Caco-2 (cell line): ENCODE data around the gene CC2D1A. TPM values are rescaled to one million over a fixed set of nuclear protein-coding genes. Genes with fewer than 3 reads are reported as not detected.

Experiments used
- BruUV-seq: library from RNA; stranded (reverse); fragments of 400-500 nt; replicated peaks from 2 replicates; lab custom pipeline; 2021; lab: Mats Ljungman, UMichigan
- CTCF ChIA-PET: fragments of 300-600 bp; sonication (Branson Sonifier 250); formaldehyde crosslinking; loops from one replicate; lab custom pipeline; 2022; ENCODE audit warnings: antibody characterized with exemption; lab: Charles Lee
- POLR2A ChIA-PET: fragments of 300-600 bp; sonication (Branson Sonifier 250); formaldehyde crosslinking; loops from one replicate; lab custom pipeline; 2022; ENCODE audit warnings: antibody characterized with exemption; lab: Charles Lee
- DNase-seq, 2 experiments: peaks; one replicate each; pipeline versions ENCODE4 v3.0.0 to v3.0.0-alpha.2; 2020 to 2022
- H3K27me3 ChIP-seq: replicated peaks from 2 replicates; pipeline ENCODE4 v1.6.0; 2011; ENCODE audit warnings: low read length; ENCODE audit not compliant: control insufficient read depth, insufficient read depth
- H3K36me3 ChIP-seq: 2 replicates; pipeline ENCODE4 v1.5.1; 2011; ENCODE audit warnings: low read length; ENCODE audit not compliant: control insufficient read depth, insufficient read depth
- H3K4me1 ChIP-seq: fragments of 250-450 bp; sonication (Bioruptor Pico); 2 replicates; pipeline ENCODE4 v1.5.1; 2020; ENCODE audit warnings: mild to moderate bottlenecking
- H3K4me3 ChIP-seq: 2 replicates; pipeline ENCODE4 v1.5.1; 2011; ENCODE audit warnings: low read depth, mild to moderate bottlenecking, control low read depth, low read length
- H3K9me3 ChIP-seq: fragments of 250-450 bp; sonication (Bioruptor Pico); 2 replicates; pipeline ENCODE4 v1.5.1; 2020; ENCODE audit warnings: mild to moderate bottlenecking, moderate library complexity
- H3K27ac Mint-ChIP-seq: one replicate; pipeline ENCODE4 v1.8.0; 2022; ENCODE audit warnings: mixed read lengths; ENCODE audit not compliant: unreplicated experiment
- H3K27me3 Mint-ChIP-seq: one replicate; pipeline ENCODE4 v1.8.0; 2022; ENCODE audit warnings: mixed read lengths; ENCODE audit not compliant: insufficient read depth, unreplicated experiment
- H3K36me3 Mint-ChIP-seq: one replicate; pipeline ENCODE4 v1.8.0; 2022; ENCODE audit warnings: mild to moderate bottlenecking, mixed read lengths; ENCODE audit not compliant: insufficient read depth, unreplicated experiment
- H3K4me1 Mint-ChIP-seq: one replicate; pipeline ENCODE4 v1.8.0; 2022; ENCODE audit warnings: low read depth, mixed read lengths; ENCODE audit not compliant: unreplicated experiment
- H3K4me3 Mint-ChIP-seq: one replicate; pipeline ENCODE4 v1.8.0; 2022; ENCODE audit warnings: mild to moderate bottlenecking, moderate library complexity, mixed read lengths; ENCODE audit not compliant: unreplicated experiment
- H3K9me3 Mint-ChIP-seq: one replicate; pipeline ENCODE4 v1.8.0; 2022; ENCODE audit warnings: mixed read lengths; ENCODE audit not compliant: unreplicated experiment
- CTCF ChIP-seq, 2 experiments: fragments of 200-600 bp in 1 of 2; IDR thresholded peaks; 1 replicate in 1 of 2; 2 replicates in 1 of 2; pipeline versions ENCODE4 v1.5.1 to v1.8.0; 2011 to 2022; ENCODE audit warnings: antibody characterized with exemption in 1 of 2, control low read depth in 1 of 2, inconsistent platforms in 1 of 2, low read depth in 1 of 2, low read length in 1 of 2, mild to moderate bottlenecking in 1 of 2, moderate library complexity in 1 of 2; ENCODE audit not compliant: insufficient read depth in 1 of 2, severe bottlenecking in 1 of 2, unreplicated experiment in 1 of 2
- intact Hi-C: fragments of 100-400 bp; cut with micrococcal nuclease; formaldehyde crosslinking; loops from one replicate; pipeline ENCODE4 v1.10.0; 2022; ENCODE audit not compliant: unreplicated experiment
- total RNA-seq: library from RNA; stranded (reverse); gene quantifications from 2 replicates; pipeline ENCODE4 v1.2.3, GENCODE V29; 2022

The CC2D1A gene
- total RNA-seq, 1 experiment from 2014 or later: 48.2 TPM

- H3K36me3 Mint-ChIP-seq: peaks cover 8% of the 10 kb centered on the region
- no peaks in the 10 kb centered on the region for H3K36me3 ChIP-seq
- H3K4me1 Mint-ChIP-seq: peaks cover 23% of the 10 kb centered on the region
- ChIA-PET CTCF (no interaction called here), POLR2A (no interaction called here)
- H3K4me3 ChIP-seq: no peak overlapping the region
- H3K27me3 ChIP-seq: no peaks in the 10 kb centered on the region
- peaks cover 13% of the 10 kb centered on the region for H3K4me1 ChIP-seq
- BruUV-seq: no TSS peak
- TF ChIP-seq CTCF (IDR thresholded peaks at IDR 0.05; ENCODE audit: insufficient read depth in 1 of 2, low read depth in 1 of 2, low read length in 1 of 2, severe bottlenecking in 1 of 2, unreplicated experiment in 1 of 2): no peak
- no peaks in the 10 kb centered on the region for H3K9me3 ChIP-seq
- peak overlapping the region; percentile 68 for H3K4me3 Mint-ChIP-seq
- intact Hi-C loops: no loop called here
- no peaks in the 10 kb centered on the region for H3K9me3 Mint-ChIP-seq
- no peak for DNase-seq
- peaks cover 6% of the 10 kb centered on the region for H3K27me3 Mint-ChIP-seq
- no peak overlapping the region for H3K27ac Mint-ChIP-seq
Measured at GRCh38 chr19:13864046-13864666, 41.8 kb upstream of the CC2D1A start.

GRCh38 chr19:13864667-13865570 is 41.1 kb upstream of the CC2D1A start:
- H3K27me3 ChIP-seq: no peaks in the 10 kb centered on the region
- no peak for DNase-seq
- H3K4me3 ChIP-seq: peak overlapping the region; percentile 60
- H3K36me3 ChIP-seq: no peaks in the 10 kb centered on the region
- H3K36me3 Mint-ChIP-seq: peaks cover 8% of the 10 kb centered on the region
- no TSS peak for BruUV-seq
- no peaks in the 10 kb centered on the region for H3K9me3 ChIP-seq
- intact Hi-C loops: no loop called here
- H3K27me3 Mint-ChIP-seq: peaks cover 6% of the 10 kb centered on the region
- H3K27ac Mint-ChIP-seq: no peak overlapping the region
- peaks cover 13% of the 10 kb centered on the region for H3K4me1 ChIP-seq
- H3K9me3 Mint-ChIP-seq: no peaks in the 10 kb centered on the region
- ChIA-PET POLR2A (interaction anchor here (0.6 kb wide), 1 partner anchor 155 kb away, joined by 3 read pairs; no protein-coding TSS in a partner anchor), CTCF (interaction anchor here (0.6 to 0.7 kb wide), 2 partner anchors 14 to 608 kb away, joined by 3 to 4 read pairs; no protein-coding TSS in a partner anchor)
- peak overlapping the region; percentile 68 for H3K4me3 Mint-ChIP-seq
- TF ChIP-seq CTCF (IDR thresholded peaks at IDR 0.05; ENCODE audit: insufficient read depth in 1 of 2, low read depth in 1 of 2, low read length in 1 of 2, severe bottlenecking in 1 of 2, unreplicated experiment in 1 of 2): no peak
- H3K4me1 Mint-ChIP-seq: peaks cover 17% of the 10 kb centered on the region
